Caco-2 (cell line): ENCODE results near the gene PIPOX. TPM values are rescaled to one million over a fixed set of nuclear protein-coding genes. Genes with fewer than 3 reads are reported as not detected.

Source experiments
- BruUV-seq: library from RNA; stranded (reverse); fragments of 400-500 nt; replicated peaks from 2 replicates; lab custom pipeline; 2021; lab: Mats Ljungman, UMichigan
- CTCF ChIA-PET: fragments of 300-600 bp; sonication (Branson Sonifier 250); formaldehyde crosslinking; loops from one replicate; lab custom pipeline; 2022; ENCODE audit warnings: antibody characterized with exemption; lab: Charles Lee
- POLR2A ChIA-PET: fragments of 300-600 bp; sonication (Branson Sonifier 250); formaldehyde crosslinking; loops from one replicate; lab custom pipeline; 2022; ENCODE audit warnings: antibody characterized with exemption; lab: Charles Lee
- DNase-seq, 2 experiments: peaks; one replicate each; pipeline versions ENCODE4 v3.0.0 to v3.0.0-alpha.2; 2020 to 2022
- H3K27me3 ChIP-seq: replicated peaks from 2 replicates; pipeline ENCODE4 v1.6.0; 2011; ENCODE audit warnings: low read length; ENCODE audit not compliant: control insufficient read depth, insufficient read depth
- H3K36me3 ChIP-seq: 2 replicates; pipeline ENCODE4 v1.5.1; 2011; ENCODE audit warnings: low read length; ENCODE audit not compliant: control insufficient read depth, insufficient read depth
- H3K4me1 ChIP-seq: fragments of 250-450 bp; sonication (Bioruptor Pico); 2 replicates; pipeline ENCODE4 v1.5.1; 2020; ENCODE audit warnings: mild to moderate bottlenecking
- H3K4me3 ChIP-seq: 2 replicates; pipeline ENCODE4 v1.5.1; 2011; ENCODE audit warnings: low read depth, mild to moderate bottlenecking, control low read depth, low read length
- H3K9me3 ChIP-seq: fragments of 250-450 bp; sonication (Bioruptor Pico); 2 replicates; pipeline ENCODE4 v1.5.1; 2020; ENCODE audit warnings: mild to moderate bottlenecking, moderate library complexity
- H3K27ac Mint-ChIP-seq: one replicate; pipeline ENCODE4 v1.8.0; 2022; ENCODE audit warnings: mixed read lengths; ENCODE audit not compliant: unreplicated experiment
- H3K27me3 Mint-ChIP-seq: one replicate; pipeline ENCODE4 v1.8.0; 2022; ENCODE audit warnings: mixed read lengths; ENCODE audit not compliant: insufficient read depth, unreplicated experiment
- H3K36me3 Mint-ChIP-seq: one replicate; pipeline ENCODE4 v1.8.0; 2022; ENCODE audit warnings: mild to moderate bottlenecking, mixed read lengths; ENCODE audit not compliant: insufficient read depth, unreplicated experiment
- H3K4me1 Mint-ChIP-seq: one replicate; pipeline ENCODE4 v1.8.0; 2022; ENCODE audit warnings: low read depth, mixed read lengths; ENCODE audit not compliant: unreplicated experiment
- H3K4me3 Mint-ChIP-seq: one replicate; pipeline ENCODE4 v1.8.0; 2022; ENCODE audit warnings: mild to moderate bottlenecking, moderate library complexity, mixed read lengths; ENCODE audit not compliant: unreplicated experiment
- H3K9me3 Mint-ChIP-seq: one replicate; pipeline ENCODE4 v1.8.0; 2022; ENCODE audit warnings: mixed read lengths; ENCODE audit not compliant: unreplicated experiment
- intact Hi-C: fragments of 100-400 bp; cut with micrococcal nuclease; formaldehyde crosslinking; loops from one replicate; pipeline ENCODE4 v1.10.0; 2022; ENCODE audit not compliant: unreplicated experiment
- total RNA-seq: library from RNA; stranded (reverse); gene quantifications from 2 replicates; pipeline ENCODE4 v1.2.3, GENCODE V29; 2022
- TF ChIP-seq, protein P1 (sequence below), 2 experiments: fragments of 200-600 bp in 1 of 2; IDR thresholded peaks; 1 replicate in 1 of 2; 2 replicates in 1 of 2; pipeline versions ENCODE4 v1.5.1 to v1.8.0; 2011 to 2022; ENCODE audit warnings: antibody characterized with exemption in 1 of 2, control low read depth in 1 of 2, inconsistent platforms in 1 of 2, low read depth in 1 of 2, low read length in 1 of 2, mild to moderate bottlenecking in 1 of 2, moderate library complexity in 1 of 2; ENCODE audit not compliant: insufficient read depth in 1 of 2, severe bottlenecking in 1 of 2, unreplicated experiment in 1 of 2

Gene PIPOX
- total RNA-seq, 1 experiment from 2014 or later: 2.2 TPM

DNA sequence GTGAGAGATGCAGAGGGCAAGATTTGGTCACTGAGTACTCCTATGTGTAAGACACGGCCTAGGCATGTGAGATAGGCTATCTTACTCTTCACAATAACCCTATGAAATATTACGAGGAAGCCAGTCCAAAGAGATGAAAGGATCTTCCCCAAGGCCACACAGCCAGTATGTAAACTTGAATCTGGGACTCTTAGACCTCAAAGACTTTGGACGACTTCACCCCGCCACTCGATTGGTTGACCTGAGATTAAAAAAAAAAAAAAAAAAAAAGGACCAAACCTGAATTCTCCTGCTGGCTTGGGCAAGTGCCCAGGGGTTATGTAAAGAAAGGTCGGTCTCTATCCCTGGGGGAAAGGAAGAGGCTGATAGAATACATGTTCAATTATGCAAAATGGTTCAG, 33.1 kb downstream of the PIPOX start:
- TF ChIP-seq, protein P1, sequence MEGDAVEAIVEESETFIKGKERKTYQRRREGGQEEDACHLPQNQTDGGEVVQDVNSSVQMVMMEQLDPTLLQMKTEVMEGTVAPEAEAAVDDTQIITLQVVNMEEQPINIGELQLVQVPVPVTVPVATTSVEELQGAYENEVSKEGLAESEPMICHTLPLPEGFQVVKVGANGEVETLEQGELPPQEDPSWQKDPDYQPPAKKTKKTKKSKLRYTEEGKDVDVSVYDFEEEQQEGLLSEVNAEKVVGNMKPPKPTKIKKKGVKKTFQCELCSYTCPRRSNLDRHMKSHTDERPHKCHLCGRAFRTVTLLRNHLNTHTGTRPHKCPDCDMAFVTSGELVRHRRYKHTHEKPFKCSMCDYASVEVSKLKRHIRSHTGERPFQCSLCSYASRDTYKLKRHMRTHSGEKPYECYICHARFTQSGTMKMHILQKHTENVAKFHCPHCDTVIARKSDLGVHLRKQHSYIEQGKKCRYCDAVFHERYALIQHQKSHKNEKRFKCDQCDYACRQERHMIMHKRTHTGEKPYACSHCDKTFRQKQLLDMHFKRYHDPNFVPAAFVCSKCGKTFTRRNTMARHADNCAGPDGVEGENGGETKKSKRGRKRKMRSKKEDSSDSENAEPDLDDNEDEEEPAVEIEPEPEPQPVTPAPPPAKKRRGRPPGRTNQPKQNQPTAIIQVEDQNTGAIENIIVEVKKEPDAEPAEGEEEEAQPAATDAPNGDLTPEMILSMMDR (IDR thresholded peaks at IDR 0.05; ENCODE audit: insufficient read depth in 1 of 2, low read depth in 1 of 2, low read length in 1 of 2, severe bottlenecking in 1 of 2, unreplicated experiment in 1 of 2): no peak
- CTCF ChIA-PET: no interaction called here
- BruUV-seq: no TSS peak
- no peaks in the 10 kb centered on the region for H3K27me3 ChIP-seq
- H3K27ac Mint-ChIP-seq: no peak overlapping the region
- peaks cover 2% of the 10 kb centered on the region for H3K27me3 Mint-ChIP-seq
- no peaks in the 10 kb centered on the region for H3K4me1 Mint-ChIP-seq
- H3K36me3 Mint-ChIP-seq: peaks cover 4% of the 10 kb centered on the region
- no peak for DNase-seq
- POLR2A ChIA-PET: no interaction called here
- no peak overlapping the region for H3K4me3 ChIP-seq
- no peaks in the 10 kb centered on the region for H3K9me3 ChIP-seq
- H3K36me3 ChIP-seq: peaks cover 1% of the 10 kb centered on the region; the same call in 1 of the 2 replicates
- intact Hi-C loops: no loop called here
- H3K4me1 ChIP-seq: no peaks in the 10 kb centered on the region
- no peak overlapping the region for H3K4me3 Mint-ChIP-seq
- no peaks in the 10 kb centered on the region for H3K9me3 Mint-ChIP-seq

DNA sequence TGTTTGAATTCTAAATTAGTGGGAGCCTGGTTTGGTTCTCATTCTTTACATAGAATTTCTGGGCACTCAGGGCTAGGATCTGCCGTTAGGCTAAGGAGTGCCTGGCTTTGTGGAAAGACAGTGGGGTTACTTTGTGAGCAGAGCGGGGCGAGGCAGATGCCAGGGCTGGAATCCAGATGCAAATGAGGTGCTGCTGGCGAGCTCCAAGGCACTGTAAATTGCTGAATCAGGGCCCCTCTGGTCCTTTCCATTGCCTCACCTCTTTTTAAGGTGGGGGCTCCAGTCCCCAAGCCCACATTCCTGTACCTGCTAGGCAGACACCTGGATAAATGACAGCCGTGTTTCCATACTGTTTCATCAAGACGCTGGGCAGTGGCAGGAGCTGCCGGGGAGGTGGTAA, 33.8 kb downstream of the PIPOX start:
- ChIA-PET POLR2A (no interaction called here), CTCF (no interaction called here)
- DNase-seq: no peak
- Histone ChIP-seq H3K4me3 (no peak overlapping the region), H3K36me3 (peaks cover 1% of the 10 kb centered on the region; the same call in 1 of the 2 replicates), H3K9me3 (no peaks in the 10 kb centered on the region), H3K27me3 (no peaks in the 10 kb centered on the region), H3K4me1 (no peaks in the 10 kb centered on the region)
- TF ChIP-seq, protein P1 (IDR thresholded peaks at IDR 0.05; ENCODE audit: insufficient read depth in 1 of 2, low read depth in 1 of 2, low read length in 1 of 2, severe bottlenecking in 1 of 2, unreplicated experiment in 1 of 2): no peak
- no peak overlapping the region for H3K27ac Mint-ChIP-seq
- no TSS peak for BruUV-seq
- no peak overlapping the region for H3K4me3 Mint-ChIP-seq
- intact Hi-C loops: no loop called here
- H3K9me3 Mint-ChIP-seq: no peaks in the 10 kb centered on the region
- no peaks in the 10 kb centered on the region for H3K4me1 Mint-ChIP-seq
- H3K36me3 Mint-ChIP-seq: peaks cover 4% of the 10 kb centered on the region
- H3K27me3 Mint-ChIP-seq: no peaks in the 10 kb centered on the region

DNA sequence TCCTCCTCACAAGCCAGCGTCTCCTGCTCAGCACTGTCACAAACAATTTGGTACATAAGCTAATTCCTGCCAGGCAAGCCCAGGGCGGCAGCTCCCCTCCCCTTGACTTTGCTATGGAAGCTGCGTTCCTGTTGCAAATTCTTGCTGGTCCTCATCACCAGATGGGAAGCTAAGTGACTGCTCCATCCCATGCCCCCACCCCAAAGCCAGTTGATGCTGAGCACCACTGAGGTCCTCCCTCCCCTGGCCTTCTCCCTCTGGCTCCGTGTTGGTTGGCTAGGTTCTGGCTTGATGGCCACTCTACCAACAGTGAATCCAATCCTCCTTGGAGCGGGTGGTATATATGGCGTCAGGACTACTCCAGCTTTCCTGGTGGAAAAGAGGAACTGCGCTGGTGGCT, 34.4 kb downstream of the PIPOX start:
- H3K4me3 ChIP-seq: no peak overlapping the region
- no peak overlapping the region for H3K4me3 Mint-ChIP-seq
- H3K4me1 ChIP-seq: no peaks in the 10 kb centered on the region
- no peak for DNase-seq
- no peaks in the 10 kb centered on the region for H3K9me3 Mint-ChIP-seq
- H3K27me3 ChIP-seq: no peaks in the 10 kb centered on the region
- BruUV-seq: no TSS peak
- no peaks in the 10 kb centered on the region for H3K9me3 ChIP-seq
- H3K36me3 Mint-ChIP-seq: peaks cover 4% of the 10 kb centered on the region
- no peaks in the 10 kb centered on the region for H3K4me1 Mint-ChIP-seq
- TF ChIP-seq, protein P1 (IDR thresholded peaks at IDR 0.05; ENCODE audit: insufficient read depth in 1 of 2, low read depth in 1 of 2, low read length in 1 of 2, severe bottlenecking in 1 of 2, unreplicated experiment in 1 of 2): no peak
- no peaks in the 10 kb centered on the region for H3K27me3 Mint-ChIP-seq
- H3K36me3 ChIP-seq: peaks cover 1% of the 10 kb centered on the region; the same call in 1 of the 2 replicates
- intact Hi-C loops: no loop called here
- H3K27ac Mint-ChIP-seq: no peak overlapping the region
- CTCF ChIA-PET: no interaction called here
- POLR2A ChIA-PET: no interaction called here
